Erythroblast (primary cell): ENCODE measurements around the gene OR10D3.

ENCODE experiments used
- GATA1 ChIP-seq: IDR thresholded peaks from 2 replicates; pipeline ENCODE4 v1.6.1; 2011; ENCODE audit warnings: low read depth, mild to moderate bottlenecking, control low read depth, low read length, moderate library complexity
- POLR2A ChIP-seq: IDR thresholded peaks from 2 replicates; pipeline ENCODE4 v1.6.1; 2011; ENCODE audit warnings: mild to moderate bottlenecking, low read length

DNA sequence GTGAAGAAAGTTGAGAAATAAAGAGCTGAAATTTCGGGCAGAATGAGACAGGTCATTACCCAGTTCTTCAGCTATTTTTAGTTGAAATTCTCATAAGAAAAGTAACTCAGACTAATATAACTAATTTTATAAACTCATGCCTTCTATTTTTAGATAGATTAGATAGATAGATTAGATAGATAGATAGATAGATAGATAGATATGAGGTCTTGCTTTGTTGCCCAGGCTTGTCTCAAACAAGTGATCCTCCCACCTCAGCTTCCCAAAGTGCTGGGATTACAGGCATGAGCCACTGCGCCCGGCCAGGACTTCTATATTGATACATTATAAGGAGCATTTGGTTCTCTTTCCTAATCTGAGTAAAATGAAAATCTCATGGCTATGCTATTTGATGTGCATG, 30.9 kb downstream of the OR10D3 start:
- TF ChIP-seq POLR2A = no peak
- TF ChIP-seq GATA1 = no peak
